Right lobe of liver (tissue), 6 donors: ENCODE data around the gene CYP46A1. TPM values are rescaled to one million over a fixed set of nuclear protein-coding genes. Genes with fewer than 3 reads are reported as not detected.
A peak's percentile ranks its signal among the peaks of the same experiment; 100 is the strongest.

Experiments used
- ATAC-seq, 4 donors: fragments of 200-7000 bp; cut with Tn5 transposase; one replicate each; pipeline ENCODE4 v1.9.1; 2020; ENCODE audit warnings: mild to moderate bottlenecking in 4 of 4, moderate library complexity in 4 of 4
- DNase-seq, 3 donors: peaks; one replicate each; pipeline ENCODE4 v3.0.0-alpha.2; 2020
- H3K27ac ChIP-seq, 3 donors: fragments of 200-600 bp; one replicate each; pipeline ENCODE4 v1.8.0; 2022
- H3K27me3 ChIP-seq, 2 donors: fragments of 200-600 bp; one replicate each; pipeline ENCODE4 v1.8.0; 2022
- H3K36me3 ChIP-seq, 4 donors: fragments of 200-600 bp; sonication (generic) in 1 of 4; one replicate each; pipeline versions ENCODE4 v1.5.1 to v1.8.0; 2017 to 2022; ENCODE audit warnings: control low read depth in 1 of 4
- H3K4me1 ChIP-seq, 4 donors: fragments of 200-600 bp; sonication (generic) in 1 of 4; one replicate each; pipeline versions ENCODE4 v1.5.1 to v1.8.0; 2017 to 2022; ENCODE audit warnings: control low read depth in 1 of 4
- H3K4me3 ChIP-seq, 3 donors: fragments of 200-600 bp; one replicate each; pipeline ENCODE4 v1.8.0; 2022
- H3K9me3 ChIP-seq, 4 donors: fragments of 200-600 bp; sonication (generic) in 1 of 4; one replicate each; pipeline versions ENCODE4 v1.5.1 to v1.8.0; 2017 to 2022; ENCODE audit warnings: control low read depth in 1 of 4
- POLR2A ChIP-seq: fragments of 450-650 bp; IDR thresholded peaks from one replicate; pipeline ENCODE4 v1.6.1; 2017; ENCODE audit warnings: antibody characterized with exemption, mild to moderate bottlenecking
- WGBS: methylation state at CpG from one replicate; pipeline ENCODE4 v1.1.6; 2018; ENCODE audit warnings: low coverage, low lambda C conversion rate; ENCODE audit not compliant: insufficient coverage; ENCODE audit errors: missing lambda C conversion rate; 5-methylcytosine and 5-hydroxymethylcytosine counted together
- intact Hi-C, 2 donors: fragments of 100-400 bp; cut with DNase I; formaldehyde crosslinking; loops; one replicate each; pipeline versions ENCODE4 v1.11.2 to v1.14.1; 2022
- total RNA-seq, 6 experiments: library from RNA; depleted of rRNA in 2 of 6; stranded (reverse); fragments of >200 nt in 2 of 6; fragmentation: NEBNext Ultra II Directional in 3 of 6; extraction: Animal tissue kit (Norgen Biotek cat#: 25700) in 3 of 6; gene quantifications; one replicate each; pipeline versions ENCODE4 v1.1.0 to v1.2.4, GENCODE V29; 2016 to 2023
- TF ChIP-seq, protein P1 (sequence below), 4 donors: fragments of 200-600 bp in 3 of 4; fragments of 450-650 bp in 1 of 4; IDR thresholded peaks; one replicate each; pipeline versions ENCODE4 v1.5.1 to v1.8.0; 2016 to 2022; ENCODE audit warnings: antibody characterized with exemption in 4 of 4, mild to moderate bottlenecking in 2 of 4
- donor health status: DM: no; HTN: yes; CAD: no.
- donor health status: DM: no; HTN: no; CAD: no.
- donor health status: DM: no; HTN: no; CAD: no.
- donor health status: DM: no; HTN: yes; CAD: no.
- donor health status: DM: no; HTN: yes; CAD: no.

The CYP46A1 gene
- total RNA-seq, 6 experiments from 2014 or later, result 0.06 to 1.6 (median 0.42) TPM; not detected in 1

DNA sequence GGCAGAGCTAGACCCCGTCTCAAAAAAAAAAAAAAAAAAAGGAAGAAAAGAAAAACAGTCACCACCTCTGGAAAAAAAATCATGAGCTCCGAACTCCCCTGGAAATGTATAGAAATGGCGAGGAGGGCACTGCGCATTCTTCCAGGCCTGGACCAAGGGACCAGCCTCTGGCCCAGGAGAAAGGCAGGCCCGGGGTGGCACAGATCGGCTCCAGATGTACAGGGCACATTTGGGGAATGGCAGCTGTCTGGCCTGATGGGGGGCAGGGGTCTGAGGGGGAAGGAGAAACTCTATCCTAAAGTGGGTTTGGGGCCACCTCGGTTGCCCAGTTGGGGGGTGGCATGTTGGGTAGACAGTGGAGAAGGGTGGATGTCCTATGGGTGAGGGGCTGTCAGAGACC is 63.1 kb downstream of the CYP46A1 start:
- no peaks in the 10 kb centered on the region for H3K4me1 ChIP-seq
- H3K27me3 ChIP-seq, result no peaks in the 10 kb centered on the region
- H3K9me3 ChIP-seq, result no peaks in the 10 kb centered on the region
- peak in 1 of 3 donors; percentile 36 for DNase-seq
- H3K4me3 ChIP-seq, result no peak overlapping the region
- WGBS, result 70% methylated on average over 4 of the region's 7 CpGs
- no peak overlapping the region for H3K27ac ChIP-seq
- intact Hi-C loops, result no loop called here
- ATAC-seq, result no peak
- H3K36me3 ChIP-seq, result no peaks in the 10 kb centered on the region
- TF ChIP-seq, protein P1, sequence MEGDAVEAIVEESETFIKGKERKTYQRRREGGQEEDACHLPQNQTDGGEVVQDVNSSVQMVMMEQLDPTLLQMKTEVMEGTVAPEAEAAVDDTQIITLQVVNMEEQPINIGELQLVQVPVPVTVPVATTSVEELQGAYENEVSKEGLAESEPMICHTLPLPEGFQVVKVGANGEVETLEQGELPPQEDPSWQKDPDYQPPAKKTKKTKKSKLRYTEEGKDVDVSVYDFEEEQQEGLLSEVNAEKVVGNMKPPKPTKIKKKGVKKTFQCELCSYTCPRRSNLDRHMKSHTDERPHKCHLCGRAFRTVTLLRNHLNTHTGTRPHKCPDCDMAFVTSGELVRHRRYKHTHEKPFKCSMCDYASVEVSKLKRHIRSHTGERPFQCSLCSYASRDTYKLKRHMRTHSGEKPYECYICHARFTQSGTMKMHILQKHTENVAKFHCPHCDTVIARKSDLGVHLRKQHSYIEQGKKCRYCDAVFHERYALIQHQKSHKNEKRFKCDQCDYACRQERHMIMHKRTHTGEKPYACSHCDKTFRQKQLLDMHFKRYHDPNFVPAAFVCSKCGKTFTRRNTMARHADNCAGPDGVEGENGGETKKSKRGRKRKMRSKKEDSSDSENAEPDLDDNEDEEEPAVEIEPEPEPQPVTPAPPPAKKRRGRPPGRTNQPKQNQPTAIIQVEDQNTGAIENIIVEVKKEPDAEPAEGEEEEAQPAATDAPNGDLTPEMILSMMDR (IDR thresholded peaks at IDR 0.05), result no peak
- TF ChIP-seq POLR2A, result no peak

DNA sequence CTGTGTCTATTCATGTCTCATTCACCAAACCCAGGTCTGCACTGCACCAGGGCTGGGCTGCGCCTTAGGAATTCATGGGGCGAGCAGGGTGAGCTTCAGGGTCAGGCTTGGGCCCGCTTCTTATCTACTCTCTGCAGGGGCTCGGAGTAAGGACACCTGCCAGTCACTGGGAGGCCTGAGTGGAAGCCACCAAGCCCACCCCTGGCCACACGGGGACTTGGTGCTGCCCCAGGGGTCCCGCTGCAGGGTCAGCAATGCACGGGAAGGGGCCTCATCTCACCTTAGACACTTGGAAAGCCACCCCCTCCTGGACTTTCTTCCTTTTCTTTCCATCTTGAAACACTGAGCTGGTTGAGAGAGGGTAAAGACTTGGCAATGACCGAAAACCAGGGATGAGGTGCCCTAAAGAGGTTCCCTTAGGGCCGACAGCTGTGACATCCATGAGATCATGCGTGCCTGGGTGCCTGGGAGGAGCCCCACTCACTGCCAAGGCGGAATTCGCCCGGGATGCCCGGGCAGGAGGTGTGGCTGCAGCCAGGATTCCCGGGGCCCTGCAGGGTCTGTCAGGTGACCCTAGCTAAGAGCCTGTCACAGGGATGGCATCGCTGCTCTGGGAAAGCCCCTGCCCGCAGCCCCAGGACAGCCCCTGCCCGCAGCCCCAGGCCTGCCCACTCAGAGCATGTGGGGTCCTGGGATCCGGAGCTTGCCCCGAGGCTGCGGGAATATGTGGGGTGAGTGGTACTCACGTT is 63.7 kb downstream of the CYP46A1 start:
- no peak overlapping the region for H3K27ac ChIP-seq
- ATAC-seq, result no peak
- no peaks in the 10 kb centered on the region for H3K36me3 ChIP-seq
- DNase-seq, result peak in 1 of 3 donors; percentile 46
- intact Hi-C loops, result no loop called here
- H3K27me3 ChIP-seq, result no peaks in the 10 kb centered on the region
- H3K4me1 ChIP-seq, result peaks cover 0 to 3% (median 0%) of the 10 kb centered on the region in 4 donors
- TF ChIP-seq POLR2A, result no peak
- TF ChIP-seq, protein P1 (IDR thresholded peaks at IDR 0.05), result no peak
- no peaks in the 10 kb centered on the region for H3K9me3 ChIP-seq
- H3K4me3 ChIP-seq, result no peak overlapping the region
- 83% methylated on average over 5 of the region's 22 CpGs for WGBS

DNA sequence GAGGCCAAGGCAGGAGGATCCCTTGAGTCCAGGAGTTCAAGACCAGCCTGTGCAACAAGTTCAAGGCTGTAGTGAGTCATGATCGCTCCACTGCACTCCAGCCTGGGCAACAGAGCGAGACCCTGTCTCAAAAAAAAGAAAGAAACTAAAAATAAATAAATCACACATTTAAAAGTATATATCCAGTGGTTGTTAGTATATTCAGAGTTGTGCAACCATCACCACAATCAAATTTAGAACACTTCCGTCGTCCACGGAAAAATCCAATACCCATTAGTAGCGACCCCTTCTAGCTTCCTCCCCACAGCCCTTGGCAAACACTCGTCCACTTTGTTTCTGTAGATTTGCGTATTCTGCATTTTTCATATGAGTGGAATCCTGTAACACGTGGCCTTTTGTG is 64.4 kb downstream of the CYP46A1 start:
- peaks cover 0 to 4% (median 0%) of the 10 kb centered on the region in 4 donors for H3K4me1 ChIP-seq
- H3K9me3 ChIP-seq, result no peaks in the 10 kb centered on the region
- 54% methylated on average over 9 of the region's 9 CpGs for WGBS
- no peak for ATAC-seq
- DNase-seq, result no peak
- H3K36me3 ChIP-seq, result no peaks in the 10 kb centered on the region
- intact Hi-C loops, result no loop called here
- no peak for TF ChIP-seq POLR2A
- TF ChIP-seq, protein P1 (IDR thresholded peaks at IDR 0.05), result no peak
- H3K27me3 ChIP-seq, result no peaks in the 10 kb centered on the region
- no peak overlapping the region for H3K4me3 ChIP-seq
- H3K27ac ChIP-seq, result no peak overlapping the region

DNA sequence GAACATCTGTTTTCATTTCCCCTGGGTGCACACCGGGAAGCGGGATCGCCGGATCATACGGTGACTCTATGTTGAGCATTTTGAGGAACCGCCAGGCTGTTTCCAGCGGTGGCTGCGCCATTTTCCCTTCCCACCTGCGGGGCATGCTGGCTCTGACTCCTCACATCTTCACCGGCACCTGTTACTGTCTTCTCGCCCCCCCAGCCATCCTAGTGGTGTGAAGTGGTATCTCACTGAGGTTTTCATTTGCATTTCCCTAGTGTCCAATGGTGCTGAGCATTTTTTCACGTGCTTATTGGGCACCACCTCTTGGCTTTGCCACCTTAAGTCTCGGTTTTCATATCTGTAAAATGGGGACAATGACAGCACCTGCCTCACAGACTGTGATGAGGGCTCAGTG is 65.0 kb downstream of the CYP46A1 start:
- intact Hi-C loops, result no loop called here
- Histone ChIP-seq H3K27ac (no peak overlapping the region), H3K4me1 (peaks cover 0 to 4% (median 0%) of the 10 kb centered on the region in 4 donors), H3K36me3 (no peaks in the 10 kb centered on the region), H3K9me3 (no peaks in the 10 kb centered on the region), H3K4me3 (no peak overlapping the region), H3K27me3 (no peaks in the 10 kb centered on the region)
- 75% methylated on average over 12 of the region's 13 CpGs for WGBS
- DNase-seq (peak in 1 of 3 donors; percentile 33), ATAC-seq (no peak)
- TF ChIP-seq, protein P1 (IDR thresholded peaks at IDR 0.05), result no peak
- no peak for TF ChIP-seq POLR2A
